Tibial nerve (tissue), 4 donors: ENCODE results near the gene CHMP1B.

ENCODE experiments used
- CTCF ChIP-seq, 5 experiments: fragments of 200-600 bp in 3 of 5; fragments of 450-650 bp in 2 of 5; sonication (generic) in 3 of 5; IDR thresholded peaks; one replicate each; pipeline ENCODE4 v1.5.1; 2016 to 2019; ENCODE audit warnings: antibody characterized with exemption in 5 of 5, mild to moderate bottlenecking in 3 of 5, moderate library complexity in 2 of 5
- EP300 ChIP-seq, 2 donors: sonication (generic); formaldehyde crosslinking; IDR thresholded peaks; one replicate each; pipeline ENCODE4 v1.6.1; 2017; ENCODE audit warnings: antibody characterized with exemption in 2 of 2, mild to moderate bottlenecking in 1 of 2

- TF ChIP-seq CTCF (IDR thresholded peaks at IDR 0.05): no peak
- no peak for TF ChIP-seq EP300 (IDR thresholded peaks at IDR 0.05)
Measured at GRCh38 chr18:11844436-11844835, 6.8 kb upstream of the CHMP1B start.
